HFF-Myc (cell line): ENCODE data around the gene DHRS11.

Source experiments
- DNase-seq: peaks from one replicate; pipeline ENCODE4 v3.0.0-alpha.2; 2011; ENCODE audit warnings: low read depth; ENCODE audit errors: extremely low read depth
- H3K4me3 ChIP-seq: replicated peaks from 2 replicates; pipeline ENCODE4 v1.5.1; 2011; ENCODE audit warnings: low read depth, mild to moderate bottlenecking, control low read depth, low read length
- CTCF ChIP-seq: IDR thresholded peaks from 2 replicates; pipeline ENCODE4 v1.5.1; 2012; ENCODE audit warnings: mild to moderate bottlenecking, low read depth, low read length, control low read depth; ENCODE audit errors: missing control alignments

The DHRS11 gene

DNA sequence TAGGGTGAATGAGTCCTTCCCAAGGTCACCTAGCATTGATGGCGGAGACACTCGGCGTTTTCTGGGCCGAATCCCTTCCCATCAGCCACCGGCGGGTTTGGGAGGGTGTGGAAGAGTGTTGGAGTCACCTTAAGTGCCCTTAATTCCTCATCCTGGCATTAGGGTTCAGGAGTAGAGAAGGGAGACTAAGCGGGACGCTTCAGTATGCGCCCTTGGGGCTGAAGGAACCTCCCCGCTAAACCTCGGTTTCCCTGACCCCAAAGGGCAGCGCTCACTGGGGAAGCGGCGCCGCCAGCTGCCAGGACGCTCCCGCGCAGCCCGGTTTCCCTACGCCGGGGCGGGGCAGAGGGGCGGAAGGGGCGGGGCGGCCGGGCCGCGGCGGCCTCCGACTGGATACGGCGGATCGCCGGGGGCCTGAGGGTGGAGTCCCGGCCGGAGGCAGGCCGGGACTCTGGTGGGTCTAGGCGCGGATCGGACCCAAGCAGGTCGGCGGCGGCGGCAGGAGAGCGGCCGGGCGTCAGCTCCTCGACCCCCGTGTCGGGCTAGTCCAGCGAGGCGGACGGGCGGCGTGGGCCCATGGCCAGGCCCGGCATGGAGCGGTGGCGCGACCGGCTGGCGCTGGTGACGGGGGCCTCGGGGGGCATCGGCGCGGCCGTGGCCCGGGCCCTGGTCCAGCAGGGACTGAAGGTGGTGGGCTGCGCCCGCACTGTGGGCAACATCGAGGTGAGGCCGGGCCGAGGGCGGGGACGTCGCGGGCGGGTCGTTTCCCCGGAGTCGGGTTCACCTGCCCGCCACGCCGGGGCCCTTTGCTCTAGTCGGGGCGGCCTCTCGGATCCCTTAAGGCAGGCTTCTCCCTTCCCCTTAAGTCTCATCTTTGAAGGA is at the start of gene DHRS11:
TSS of gene DHRS11 (plus strand) at position 446 of the 882 bp plus-strand sequence. CDS start at position 577, 131 bp downstream.
- no peak for DNase-seq
- TF ChIP-seq CTCF = no peak

DNA sequence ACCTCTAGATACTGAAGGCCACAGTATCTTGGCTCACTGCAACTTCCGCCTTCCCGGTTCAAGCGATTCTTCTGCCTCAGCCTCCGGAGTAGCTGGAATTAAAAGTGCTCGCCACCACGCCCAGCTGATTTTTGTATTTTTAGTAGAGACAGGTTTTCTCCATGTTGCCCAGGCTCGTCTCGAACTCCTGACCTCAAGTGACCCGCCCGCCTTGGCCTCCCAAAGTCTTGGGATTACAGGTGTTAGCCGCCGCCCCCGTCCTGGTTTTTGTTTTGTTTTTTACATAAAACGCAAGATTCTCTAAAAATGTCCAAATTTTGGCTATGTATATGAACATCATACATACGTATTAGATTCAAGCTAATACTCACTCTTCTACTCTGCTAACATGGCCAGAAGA is 48.9 kb upstream of the DHRS11 start:
- no peak for TF ChIP-seq CTCF
- no peak overlapping the region for H3K4me3 ChIP-seq
- DNase-seq = no peak

More for the DNA sequence above, at the start of gene DHRS11:
- H3K4me3 ChIP-seq = peak within 1 kb of the TSS; percentile 59

- peak overlapping the region; percentile 69 for H3K4me3 ChIP-seq
- no peak for DNase-seq
- TF ChIP-seq CTCF = no peak
These were observed 47.7 kb upstream of the DHRS11 start for GRCh38 chr17:36544044-36544306.

GRCh38 chr17:36544307-36545076 is 47.2 kb upstream of the DHRS11 start, which contains the start of gene GGNBP2:
Gene GGNBP2 (plus strand): TSS chr17:36544919. CDS start chr17:36545725, 806 bp downstream.
- DNase-seq = no peak
- TF ChIP-seq CTCF = no peak
- H3K4me3 ChIP-seq = peak within 1 kb of the TSS; percentile 69

DNA sequence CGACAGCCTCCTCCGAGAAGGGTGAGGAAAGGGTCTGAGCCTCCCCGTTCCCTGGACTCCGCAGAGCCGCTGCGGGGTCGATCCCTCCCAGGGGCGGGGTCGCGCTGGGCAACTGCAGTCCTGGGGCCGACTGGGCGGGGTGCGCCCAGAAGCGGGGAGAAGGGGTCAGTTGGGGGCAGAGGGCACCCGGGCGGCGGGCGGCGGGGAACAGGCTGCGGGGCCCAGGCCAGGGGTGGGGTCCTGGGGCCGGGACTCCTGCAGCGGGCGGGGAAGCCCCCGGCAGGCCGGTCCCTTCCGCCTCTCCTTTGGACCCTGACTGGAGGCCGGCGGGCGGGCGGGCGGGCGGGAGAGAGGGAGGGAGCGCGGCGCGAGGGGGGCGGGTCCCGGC is 46.6 kb upstream of the DHRS11 start:
- DNase-seq = no peak
- peak overlapping the region; percentile 69 for H3K4me3 ChIP-seq
- TF ChIP-seq CTCF = no peak

- H3K4me3 ChIP-seq = peak overlapping the region; percentile 69
- no peak for TF ChIP-seq CTCF
- DNase-seq = peak; percentile 80
These were observed 45.9 kb upstream of the DHRS11 start for GRCh38 chr17:36545465-36546417.
